ENCODE data around the gene C11orf42. TPM values are rescaled to one million over a fixed set of nuclear protein-coding genes. Genes with fewer than 3 reads are reported as not detected.

Gene C11orf42
- total RNA-seq, 2 donors from 2014 or later, result 2.4 TPM; not detected in 1

GRCh38 chr11:6253197-6253596 is 47.8 kb downstream of the C11orf42 start:
- intact Hi-C loops (cut with DNase I), result loop anchor here (5.0 kb wide), 2 partner anchors 64 to 99 kb away; no protein-coding TSS in a partner anchor
- H3K36me3 ChIP-seq, result no peaks in the 10 kb centered on the region
- WGBS, result 84% methylated on average over 1 of the region's 1 CpG
- no peaks in the 10 kb centered on the region for H3K27me3 ChIP-seq (replicated peaks; ENCODE audit: insufficient read depth)
- no peak for TF ChIP-seq POLR2A (IDR thresholded peaks at IDR 0.05)
- TF ChIP-seq CTCF (IDR thresholded peaks at IDR 0.05), result no peak
- no peak for TF ChIP-seq POLR2AphosphoS5 (IDR thresholded peaks at IDR 0.05)
- DNase-seq (ENCODE audit: low spot score), result no peak
- no peaks in the 10 kb centered on the region for H3K9me3 ChIP-seq
- H3K4me3 ChIP-seq, result no peak overlapping the region
- H3K27ac ChIP-seq, result no peak overlapping the region
- H3K4me1 ChIP-seq (replicated peaks), result peaks cover 5% of the 10 kb centered on the region

GRCh38 chr11:6258141-6258540 is 52.8 kb downstream of the C11orf42 start:
- Histone ChIP-seq H3K9me3 (no peaks in the 10 kb centered on the region), H3K4me3 (no peak overlapping the region), H3K36me3 (no peaks in the 10 kb centered on the region), H3K27ac (no peak overlapping the region), H3K4me1 (replicated peaks) (peaks cover 5% of the 10 kb centered on the region), H3K27me3 (replicated peaks; ENCODE audit: insufficient read depth) (no peaks in the 10 kb centered on the region)
- 65% methylated on average over 3 of the region's 3 CpGs for WGBS
- no peak for DNase-seq (ENCODE audit: low spot score)
- intact Hi-C loops (cut with DNase I), result no loop called here
- no peak for TF ChIP-seq POLR2AphosphoS5 (IDR thresholded peaks at IDR 0.05)
- TF ChIP-seq POLR2A (IDR thresholded peaks at IDR 0.05), result no peak
- TF ChIP-seq CTCF (IDR thresholded peaks at IDR 0.05), result no peak

- WGBS, result 2% methylated on average over 16 of the region's 16 CpGs
- Histone ChIP-seq H3K4me3 (peak overlapping the region; percentile 21 to 31), H3K27me3 (replicated peaks; ENCODE audit: insufficient read depth) (no peaks in the 10 kb centered on the region), H3K9me3 (no peaks in the 10 kb centered on the region), H3K4me1 (replicated peaks) (peaks cover 5% of the 10 kb centered on the region), H3K36me3 (no peaks in the 10 kb centered on the region), H3K27ac (no peak overlapping the region)
- no peak for TF ChIP-seq CTCF (IDR thresholded peaks at IDR 0.05)
- intact Hi-C loops (cut with DNase I), result no loop called here
- DNase-seq (ENCODE audit: low spot score), result no peak
These were observed 53.3 kb downstream of the C11orf42 start for GRCh38 chr11:6258571-6259081.

GRCh38 chr11:6260207-6260726 is 54.9 kb downstream of the C11orf42 start:
- H3K4me3 ChIP-seq, result no peak overlapping the region
- no peaks in the 10 kb centered on the region for H3K27me3 ChIP-seq (replicated peaks; ENCODE audit: insufficient read depth)
- DNase-seq (ENCODE audit: low spot score), result no peak
- H3K27ac ChIP-seq, result no peak overlapping the region
- peaks cover 5% of the 10 kb centered on the region for H3K4me1 ChIP-seq (replicated peaks)
- H3K36me3 ChIP-seq, result no peaks in the 10 kb centered on the region
- no peaks in the 10 kb centered on the region for H3K9me3 ChIP-seq
- TF ChIP-seq CTCF (IDR thresholded peaks at IDR 0.05) (no peak), POLR2AphosphoS5 (IDR thresholded peaks at IDR 0.05) (no peak), POLR2A (IDR thresholded peaks at IDR 0.05) (no peak)
- intact Hi-C loops (cut with DNase I), result no loop called here
- 48% methylated on average over 5 of the region's 5 CpGs for WGBS

Other genes with a start within 250 kb of the C11orf42 start
- gene OR56A5, start 237.1 kb upstream of the C11orf42 start, total RNA-seq, result not detected
- gene OR52L1, start 218.6 kb upstream of the C11orf42 start, total RNA-seq, result not detected
- not detected for gene OR56A4, start 198.6 kb upstream of the C11orf42 start, total RNA-seq
- gene OR56A1, start 174.8 kb upstream of the C11orf42 start, total RNA-seq, result not detected
- not detected for gene OR56B4, start 97.9 kb upstream of the C11orf42 start, total RNA-seq
- gene OR52B2, start 35.2 kb upstream of the C11orf42 start, total RNA-seq, result not detected
- gene OR52W1, start 6.3 kb upstream of the C11orf42 start, total RNA-seq, result not detected
- 100 to 1,000 TPM in 1 of 2 donors, 10 to 100 TPM in 1; 50.6 to 105 TPM for gene FHIP1B, start 29.1 kb downstream of the C11orf42 start, total RNA-seq
- gene CNGA4, start 33.5 kb downstream of the C11orf42 start, total RNA-seq, result 1 to 10 TPM in 1 of 2 donors, under 1 TPM in 1; 0.27 to 2.0 TPM
- not detected for gene CCKBR, start 54.3 kb downstream of the C11orf42 start, total RNA-seq
- 10 to 100 TPM; 46.1 to 92.4 TPM for gene CAVIN3, start 114.9 kb downstream of the C11orf42 start, total RNA-seq
- 10 to 100 TPM; 51.7 to 59.2 TPM for gene SMPD1, start 184.9 kb downstream of the C11orf42 start, total RNA-seq
- gene APBB1, start 213.5 kb downstream of the C11orf42 start, total RNA-seq, result 10 to 100 TPM; 35.4 to 65.5 TPM
- 1 to 10 TPM; 1.2 to 4.7 TPM for gene HPX, start 235.4 kb downstream of the C11orf42 start, total RNA-seq

Data from prostate gland (tissue), 2 donors.